A673 (cell line): ENCODE measurements around the gene WDPCP. TPM values are rescaled to one million over a fixed set of nuclear protein-coding genes. Genes with fewer than 3 reads are reported as not detected.

Experiments
- BruUV-seq: library from RNA; stranded (reverse); fragments of 400-500 nt; replicated peaks from 2 replicates; lab custom pipeline; 2021; lab: Mats Ljungman, UMichigan
- CTCF ChIA-PET: fragments of 300-600 bp; sonication (Branson Sonifier 250); formaldehyde crosslinking; loops from one replicate; lab custom pipeline; 2022; ENCODE audit warnings: antibody characterized with exemption; lab: Charles Lee
- POLR2A ChIA-PET: fragments of 300-600 bp; sonication (Branson Sonifier 250); formaldehyde crosslinking; loops from one replicate; lab custom pipeline; 2022; ENCODE audit warnings: antibody characterized with exemption; ENCODE audit not compliant: low non-redundant PET; lab: Charles Lee
- DNase-seq: peaks from one replicate; pipeline ENCODE4 v3.0.0-alpha.2; 2015; ENCODE audit warnings: low spot score
- H3K27ac ChIP-seq: fragments of 200-600 bp; sonication (generic); 2 replicates; pipeline ENCODE4 v1.5.1; 2016; ENCODE audit warnings: mixed run types, low read depth, mild to moderate bottlenecking, mixed read lengths, antibody characterized with exemption, low read length; ENCODE audit not compliant: poor library complexity, severe bottlenecking
- H3K27me3 ChIP-seq: fragments of 200-600 bp; sonication (generic); replicated peaks from 2 replicates; pipeline ENCODE4 v1.6.1; 2017; ENCODE audit warnings: mixed run types, low read depth, mild to moderate bottlenecking, mixed read lengths, antibody characterized with exemption, low read length; ENCODE audit not compliant: insufficient read depth, poor library complexity
- H3K36me3 ChIP-seq: fragments of 200-600 bp; sonication (generic); 2 replicates; pipeline ENCODE4 v1.6.1; 2016; ENCODE audit warnings: mixed run types, mild to moderate bottlenecking, mixed read lengths, antibody characterized with exemption, low read length; ENCODE audit not compliant: insufficient read depth, poor library complexity, severe bottlenecking
- H3K4me1 ChIP-seq: fragments of 200-600 bp; sonication (generic); 2 replicates; pipeline ENCODE4 v1.6.1; 2017; ENCODE audit warnings: mixed run types, mild to moderate bottlenecking, mixed read lengths, antibody characterized with exemption, low read length; ENCODE audit not compliant: insufficient read depth, poor library complexity, severe bottlenecking
- H3K4me3 ChIP-seq: fragments of 200-600 bp; sonication (generic); 2 replicates; pipeline ENCODE4 v1.5.1; 2016; ENCODE audit warnings: low read depth, mixed run types, mild to moderate bottlenecking, mixed read lengths, low read length; ENCODE audit not compliant: poor library complexity, severe bottlenecking
- H3K9me3 ChIP-seq: fragments of 200-600 bp; sonication (generic); 2 replicates; pipeline ENCODE4 v1.6.1; 2016; ENCODE audit warnings: mixed run types, low read depth, mild to moderate bottlenecking, mixed read lengths, antibody characterized with exemption, low read length; ENCODE audit not compliant: poor library complexity, severe bottlenecking
- CTCF ChIP-seq: fragments of 300-800, 200-600 bp; sonication (generic); conservative IDR thresholded peaks from 2 replicates; pipeline ENCODE4 v1.5.1; 2017; ENCODE audit warnings: low read depth, mild to moderate bottlenecking, antibody characterized with exemption, low read length, moderate library complexity, mixed read lengths
- EZH2 ChIP-seq: fragments of 200-600 bp; sonication (generic); IDR thresholded peaks from 2 replicates; pipeline ENCODE4 v1.6.1; 2017; ENCODE audit warnings: borderline replicate concordance, low read depth, mild to moderate bottlenecking, mixed read lengths, antibody characterized with exemption, low read length; ENCODE audit not compliant: poor library complexity, severe bottlenecking
- intact Hi-C: fragments of 100-400 bp; cut with micrococcal nuclease; formaldehyde crosslinking; loops from one replicate; pipeline ENCODE4 v1.10.0; 2022; ENCODE audit not compliant: unreplicated experiment
- total RNA-seq: library from RNA; stranded (reverse); gene quantifications from 2 replicates; pipeline ENCODE4 v1.2.3, GENCODE V29; 2021

WDPCP gene
- total RNA-seq, 1 experiment from 2014 or later = 7.9 TPM

DNA sequence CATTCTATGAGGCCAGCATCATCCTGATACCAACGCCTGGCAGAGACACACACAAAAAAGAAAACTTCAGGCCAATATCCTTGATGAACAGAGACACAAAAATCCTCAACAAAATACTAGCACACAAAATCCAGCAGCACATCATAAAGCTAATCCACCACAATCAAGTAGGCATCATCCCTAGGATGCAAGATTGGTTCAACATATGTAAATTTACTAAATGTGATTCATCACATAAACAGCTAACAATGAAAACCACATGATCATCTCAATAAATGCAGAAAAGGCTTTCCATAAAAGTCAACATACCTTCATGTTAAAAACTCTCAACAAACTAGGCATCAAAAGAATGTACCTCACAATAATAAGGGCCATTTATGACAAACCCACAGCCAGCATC is 65.3 kb downstream of the WDPCP start:
- CTCF ChIA-PET = interaction anchor here (0.6 kb wide), 1 partner anchor 338 kb away, joined by 4 read pairs; no protein-coding TSS in a partner anchor
- intact Hi-C loops = no loop called here

DNA sequence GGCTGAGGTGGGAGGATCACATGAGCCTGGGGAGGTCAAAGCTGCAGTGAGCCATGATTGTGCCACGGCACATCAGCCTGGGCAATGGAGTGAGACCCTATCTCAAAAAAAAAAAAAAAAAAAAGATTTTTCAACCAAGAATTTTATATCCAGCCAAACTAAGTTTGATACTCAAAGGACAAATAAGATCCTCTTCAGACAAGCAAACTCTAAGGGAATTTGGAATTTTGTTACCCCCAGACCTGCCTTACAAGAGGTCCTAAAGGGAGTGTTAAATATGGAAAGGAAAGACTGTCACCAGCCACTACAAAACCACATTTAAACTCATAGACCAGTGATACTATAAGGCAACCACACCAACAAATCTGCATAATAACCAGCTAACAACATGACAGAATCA is 67.5 kb downstream of the WDPCP start:
- intact Hi-C loops = no loop called here
- Histone ChIP-seq H3K36me3 (no peaks in the 10 kb centered on the region), H3K9me3 (peaks cover 9% of the 10 kb centered on the region), H3K27ac (no peak overlapping the region), H3K27me3 (no peaks in the 10 kb centered on the region), H3K4me1 (no peaks in the 10 kb centered on the region), H3K4me3 (no peak overlapping the region)
- CTCF ChIA-PET = no interaction called here
- POLR2A ChIA-PET = no interaction called here
- no peak for DNase-seq
- BruUV-seq = no TSS peak
- TF ChIP-seq EZH2 = no peak
- no peak for TF ChIP-seq CTCF

More for the DNA sequence above, 65.3 kb downstream of the WDPCP start:
- Histone ChIP-seq H3K9me3 (peaks cover 9% of the 10 kb centered on the region), H3K4me1 (no peaks in the 10 kb centered on the region), H3K27ac (no peak overlapping the region), H3K36me3 (no peaks in the 10 kb centered on the region), H3K27me3 (no peaks in the 10 kb centered on the region), H3K4me3 (no peak overlapping the region)
- POLR2A ChIA-PET = no interaction called here
- DNase-seq = no peak
- no peak for TF ChIP-seq CTCF
- TF ChIP-seq EZH2 = no peak
- BruUV-seq = no TSS peak

- ChIA-PET CTCF (no interaction called here), POLR2A (no interaction called here)
- no TSS peak for BruUV-seq
- H3K27me3 ChIP-seq = no peaks in the 10 kb centered on the region
- H3K4me1 ChIP-seq = no peaks in the 10 kb centered on the region
- no peak for DNase-seq
- no peaks in the 10 kb centered on the region for H3K9me3 ChIP-seq
- intact Hi-C loops = no loop called here
- no peak overlapping the region for H3K27ac ChIP-seq
- TF ChIP-seq CTCF (no peak), EZH2 (no peak)
- H3K36me3 ChIP-seq = no peaks in the 10 kb centered on the region
- H3K4me3 ChIP-seq = no peak overlapping the region
Observed at GRCh38 chr2:63514781-63515180, 73.5 kb downstream of the WDPCP start.
